HG03460 (cell line): ENCODE data around the gene ENTPD5.

Source experiments
- ATAC-seq: cut with Tn5 transposase; IDR thresholded peaks from one replicate; pipeline ENCODE4 v1.9.1; 2021; ENCODE audit not compliant: unreplicated experiment

Gene ENTPD5

GRCh38 chr14:74018586-74019407 is at the start of gene ENTPD5, which contains the start of gene BBOF1:
Gene ENTPD5 (minus strand): TSS chr14:74019288. CDS start chr14:73988102, 31,186 bp downstream.
Gene BBOF1 (plus strand): TSS chr14:74019349. CDS start chr14:74019479, 130 bp downstream.
- peak; percentile 80 for ATAC-seq

DNA sequence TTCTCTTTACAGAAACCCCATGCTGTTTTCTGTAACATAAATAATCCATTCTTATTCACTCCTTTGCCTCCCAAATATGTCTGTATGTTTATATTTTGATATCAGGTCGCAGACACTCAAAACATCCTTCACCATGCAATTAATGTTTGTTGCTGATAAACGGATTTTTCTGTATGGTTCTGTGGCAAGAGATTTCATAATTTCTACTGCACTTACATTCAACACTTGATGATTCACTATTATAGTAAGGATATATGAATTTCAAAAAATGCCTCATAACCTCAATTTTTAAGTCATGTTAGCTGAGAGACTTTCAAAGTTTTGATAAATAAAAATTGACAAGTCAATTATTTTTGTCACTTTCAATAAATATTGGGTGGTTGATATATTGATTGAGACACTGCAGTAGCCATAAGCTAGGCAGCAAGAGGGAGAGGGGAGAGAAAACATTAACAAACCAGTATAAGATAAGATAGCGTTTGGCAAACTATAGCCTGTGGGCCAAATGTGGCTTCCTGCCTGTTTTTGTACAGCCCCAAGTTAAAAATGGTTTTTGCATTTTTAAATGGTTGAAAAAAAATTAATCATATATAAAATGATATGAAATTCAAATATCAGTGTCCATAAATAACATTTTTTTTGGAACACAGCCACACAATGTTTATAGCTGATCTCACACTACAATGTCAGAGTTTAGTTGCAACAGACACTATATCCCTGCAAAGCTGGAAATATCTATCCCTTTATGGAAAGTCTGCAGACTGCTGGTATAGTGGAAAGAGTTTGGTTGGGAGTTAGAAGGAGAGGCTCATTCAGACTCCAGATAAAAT is 46.9 kb upstream of the ENTPD5 start:
- no peak for ATAC-seq

DNA sequence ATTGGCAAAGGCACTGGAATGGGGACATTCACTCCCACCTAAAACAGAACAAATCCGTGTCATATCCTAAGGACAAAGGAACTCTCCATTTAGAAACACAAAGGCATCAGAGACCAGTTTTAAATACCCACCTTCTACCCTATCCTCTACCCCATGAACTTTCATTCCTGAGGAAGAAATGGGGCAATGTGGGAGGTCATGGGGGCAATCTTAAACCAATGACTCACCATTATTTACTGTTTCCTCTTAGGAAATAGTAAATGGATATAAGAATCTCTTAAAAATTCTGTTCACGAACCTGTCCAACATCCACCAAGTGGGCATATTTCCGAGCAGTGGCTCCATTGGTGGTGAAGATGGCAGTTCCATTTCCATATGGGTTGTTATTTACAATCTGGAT is 45.8 kb upstream of the ENTPD5 start:
- ATAC-seq: no peak

DNA sequence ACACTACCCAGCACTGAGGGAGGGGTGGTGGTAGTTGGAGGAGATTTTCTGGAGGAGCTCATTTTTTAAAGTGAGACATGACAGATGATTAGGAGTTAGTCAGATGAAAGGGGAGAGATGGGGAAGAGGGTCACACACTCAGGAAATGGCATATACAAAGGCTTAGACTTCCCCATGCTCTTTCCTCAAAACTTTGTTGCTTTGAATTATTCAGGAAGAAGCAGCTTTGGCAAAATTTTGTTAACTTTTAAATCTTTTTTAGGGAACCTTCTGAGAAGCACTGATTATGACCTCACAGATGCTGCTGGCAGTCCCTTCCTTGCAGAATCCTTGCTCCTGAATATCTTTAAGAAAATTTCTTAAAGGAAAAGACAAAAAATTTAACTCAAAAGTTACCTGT is 45.3 kb upstream of the ENTPD5 start:
- no peak for ATAC-seq

- no peak for ATAC-seq
Observed at GRCh38 chr14:74062809-74063150, 43.7 kb upstream of the ENTPD5 start.

DNA sequence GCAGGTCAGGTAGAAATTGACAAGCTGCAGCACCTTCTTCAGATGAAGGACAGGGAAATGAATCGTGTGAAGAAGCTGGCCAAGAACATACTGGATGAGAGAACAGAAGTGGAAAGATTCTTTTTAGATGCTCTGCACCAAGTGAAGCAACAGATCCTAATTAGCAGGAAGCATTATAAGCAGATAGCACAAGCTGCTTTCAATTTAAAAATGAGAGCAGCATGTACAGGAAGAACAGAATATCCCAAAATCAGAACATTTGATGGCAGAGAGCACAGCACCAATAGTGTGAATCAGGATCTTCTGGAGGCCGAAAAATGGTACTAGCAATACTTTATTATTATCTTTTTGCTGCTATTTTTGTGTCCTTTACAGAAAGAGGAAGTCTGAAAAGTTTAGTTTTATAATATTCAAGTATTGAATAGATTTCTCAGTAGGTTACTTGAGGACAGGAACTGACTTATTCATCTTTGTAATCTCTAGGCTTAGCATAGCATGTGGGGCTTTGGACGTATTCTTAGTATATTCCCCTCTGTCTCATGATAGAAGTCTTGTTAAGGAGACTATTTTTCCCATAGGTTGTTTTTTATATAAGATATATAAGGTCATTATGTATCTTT is 30.9 kb upstream of the ENTPD5 start:
- ATAC-seq: no peak

DNA sequence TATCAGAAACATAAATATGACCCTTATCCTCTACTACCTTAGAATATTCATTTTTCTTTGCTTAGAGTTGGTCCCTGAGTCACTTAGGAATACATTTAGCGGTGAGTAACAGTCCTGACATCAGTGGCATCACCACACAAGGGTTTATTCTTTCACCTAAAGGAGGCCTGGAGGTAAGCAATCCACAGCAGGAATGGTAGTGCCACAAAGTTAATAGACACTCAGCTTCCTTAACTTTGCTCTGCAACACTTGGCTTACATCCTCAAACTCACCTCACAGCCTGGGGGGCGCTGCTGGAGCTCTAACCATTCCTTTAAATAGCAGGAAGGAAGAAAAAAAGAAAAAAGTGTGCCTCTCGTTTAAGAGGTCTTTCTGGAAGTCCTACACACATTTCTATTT is 29.2 kb upstream of the ENTPD5 start:
- ATAC-seq: no peak

DNA sequence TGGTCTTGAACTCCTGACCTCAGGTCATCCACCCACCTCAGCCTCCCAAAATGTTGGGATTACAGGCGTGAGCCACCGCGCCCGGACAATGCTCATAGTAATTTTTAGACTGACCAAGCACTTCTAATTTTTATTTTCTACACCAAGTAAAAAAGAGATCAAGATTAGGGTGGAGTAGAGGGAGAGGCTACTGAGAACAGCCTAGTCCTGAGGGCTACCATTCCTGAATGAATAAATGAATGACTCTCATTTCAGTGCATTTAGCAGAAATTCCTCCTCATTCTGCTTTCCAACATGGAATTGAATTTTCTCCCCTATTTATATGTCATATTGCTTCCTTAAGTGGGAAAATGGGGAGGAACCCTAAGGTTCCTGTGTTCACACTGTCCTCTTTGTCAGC is 26.4 kb upstream of the ENTPD5 start:
- no peak for ATAC-seq

DNA sequence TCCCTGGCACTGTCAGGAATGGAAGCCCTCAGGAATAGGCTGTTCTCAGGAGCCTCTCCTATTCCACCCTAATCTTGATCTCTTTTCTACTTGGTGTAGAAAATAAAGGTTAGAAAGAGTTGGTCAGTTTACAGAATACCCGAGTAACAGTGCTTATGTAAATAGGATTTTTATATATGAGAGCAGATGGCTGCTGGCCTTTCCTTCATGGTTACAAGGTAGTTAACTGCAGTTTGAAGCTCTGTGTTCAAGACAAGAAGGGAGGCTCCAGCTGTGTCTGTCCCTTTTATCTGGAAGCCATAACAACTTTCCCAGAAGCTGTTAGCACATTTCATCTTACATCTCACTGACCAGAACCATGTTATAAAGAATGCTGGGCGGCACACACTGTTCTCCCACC is 23.2 kb upstream of the ENTPD5 start:
- no peak for ATAC-seq

- no peak for ATAC-seq
Observed at GRCh38 chr14:74038020-74038859, 19.2 kb upstream of the ENTPD5 start.

GRCh38 chr14:74035556-74035955 is 16.5 kb upstream of the ENTPD5 start:
- no peak for ATAC-seq

GRCh38 chr14:74034572-74034971 is 15.5 kb upstream of the ENTPD5 start:
- ATAC-seq: no peak

- ATAC-seq: no peak
Observed at GRCh38 chr14:74029136-74029535, 10.0 kb upstream of the ENTPD5 start.

DNA sequence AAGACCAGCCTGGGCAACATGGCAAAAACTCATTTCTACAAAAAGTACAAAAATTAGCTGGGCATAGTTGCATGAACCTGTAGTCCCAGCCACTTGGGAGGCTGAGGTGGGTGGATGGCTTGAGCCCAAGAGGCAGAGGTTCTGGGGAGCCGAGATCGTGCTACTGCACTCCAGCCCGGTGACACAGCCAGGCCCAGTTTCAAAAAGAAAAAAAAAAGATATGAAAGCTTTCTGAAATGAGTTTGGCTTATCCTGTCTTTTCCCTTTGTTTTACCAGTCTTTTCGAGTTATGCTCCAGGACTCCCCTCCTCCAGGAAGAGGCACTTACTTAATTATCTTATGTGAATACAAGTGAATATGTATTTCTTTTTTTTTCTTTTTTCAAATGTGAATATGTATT is 3.3 kb upstream of the ENTPD5 start:
- no peak for ATAC-seq

GRCh38 chr14:74019408-74020137 is 485 bp upstream of the ENTPD5 start:
- no peak for ATAC-seq

DNA sequence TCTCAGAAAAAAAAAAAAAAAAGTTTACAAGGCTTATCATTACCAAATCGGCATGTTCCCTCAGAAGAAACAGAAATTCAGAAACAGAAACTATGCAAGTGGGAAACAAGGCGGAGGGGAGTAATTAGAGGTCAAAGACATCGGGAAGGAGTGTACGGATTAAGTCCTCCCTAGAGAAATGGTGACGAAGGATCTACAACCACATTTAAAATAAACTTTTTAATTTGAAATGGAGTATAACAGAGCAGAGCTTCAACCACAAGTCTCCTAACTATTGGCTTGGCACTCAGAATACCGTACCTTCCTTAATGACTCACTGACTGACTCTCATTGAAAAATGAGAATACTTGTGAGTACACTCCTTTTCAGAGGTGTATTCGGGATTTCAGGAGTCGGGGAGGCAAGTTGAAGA is 908 bp downstream of the ENTPD5 start:
- peak; percentile 15 for ATAC-seq

- ATAC-seq: no peak
Observed at GRCh38 chr14:74015963-74016362, 3.1 kb downstream of the ENTPD5 start.

DNA sequence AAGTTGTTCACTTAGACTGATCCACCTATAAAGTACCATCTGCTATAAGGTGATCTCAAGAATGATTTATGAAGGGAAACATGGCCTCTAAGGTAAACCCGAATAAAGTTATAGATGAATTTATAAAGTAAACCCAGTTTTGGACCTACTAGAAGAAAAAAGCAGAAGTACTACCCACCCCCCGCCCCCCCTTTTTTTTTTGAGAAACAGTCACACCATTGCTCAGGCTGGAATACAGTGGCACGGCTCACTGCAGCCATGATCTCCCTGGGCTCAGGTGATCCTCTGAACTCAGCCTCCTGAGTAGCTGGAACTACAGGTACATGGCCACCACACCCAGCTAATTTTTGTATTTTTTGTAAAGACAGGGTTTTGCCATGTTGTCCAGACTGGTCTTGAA is 3.9 kb downstream of the ENTPD5 start:
- ATAC-seq: no peak

DNA sequence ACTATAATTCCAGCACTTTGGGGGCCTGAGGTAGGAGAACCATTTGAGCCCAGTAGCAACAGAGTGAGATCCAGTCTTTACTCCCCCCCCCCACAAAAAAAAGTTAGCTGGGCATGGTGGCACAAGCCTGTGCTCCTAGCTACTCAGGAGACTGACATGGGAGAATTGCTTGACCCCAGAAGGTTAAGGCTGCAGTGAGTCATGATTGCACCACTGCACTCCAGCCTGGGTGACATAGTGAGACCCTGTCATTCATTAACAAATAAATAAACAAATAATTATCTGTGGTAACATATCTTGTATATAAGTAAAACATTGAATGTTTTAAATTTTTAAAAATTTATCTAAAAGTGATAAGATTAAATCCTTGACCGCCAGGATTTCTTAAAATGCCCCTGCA is 4.8 kb downstream of the ENTPD5 start:
- no peak for ATAC-seq

- ATAC-seq: no peak
Observed at GRCh38 chr14:74008843-74009499, 10.1 kb downstream of the ENTPD5 start.
